HG02840 (cell line): ENCODE results near the gene KANK4.
"Not testable (repeated sequence)": the region's sequence is repeated elsewhere in the genome, so short reads cannot be mapped to it uniquely, and the experiment has no call there.

Source experiments
- ATAC-seq: cut with Tn5 transposase; IDR thresholded peaks from one replicate; pipeline ENCODE4 v1.9.1; 2021; ENCODE audit warnings: mild to moderate bottlenecking, moderate library complexity, moderate number of reproducible peaks; ENCODE audit not compliant: unreplicated experiment, low FRiP score

Gene KANK4

DNA sequence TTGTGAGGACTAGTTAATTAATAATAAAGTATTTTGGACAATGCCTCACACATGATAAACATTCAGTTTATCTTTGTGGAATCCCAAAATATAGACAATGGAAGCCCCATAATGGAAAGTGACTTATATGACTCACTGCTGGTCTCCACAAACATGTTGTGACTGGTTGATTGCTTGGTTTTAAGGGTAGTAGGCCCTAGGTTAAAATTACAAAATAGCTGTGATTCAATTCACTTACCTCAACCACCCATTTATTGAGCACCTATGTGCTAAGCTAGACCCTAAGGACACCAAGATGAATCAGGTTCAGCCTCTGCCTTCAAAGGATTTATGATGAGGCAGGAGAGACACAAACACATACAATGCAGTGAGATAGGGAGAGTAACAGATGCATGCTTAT, 42.4 kb downstream of the KANK4 start:
- no peak for ATAC-seq

DNA sequence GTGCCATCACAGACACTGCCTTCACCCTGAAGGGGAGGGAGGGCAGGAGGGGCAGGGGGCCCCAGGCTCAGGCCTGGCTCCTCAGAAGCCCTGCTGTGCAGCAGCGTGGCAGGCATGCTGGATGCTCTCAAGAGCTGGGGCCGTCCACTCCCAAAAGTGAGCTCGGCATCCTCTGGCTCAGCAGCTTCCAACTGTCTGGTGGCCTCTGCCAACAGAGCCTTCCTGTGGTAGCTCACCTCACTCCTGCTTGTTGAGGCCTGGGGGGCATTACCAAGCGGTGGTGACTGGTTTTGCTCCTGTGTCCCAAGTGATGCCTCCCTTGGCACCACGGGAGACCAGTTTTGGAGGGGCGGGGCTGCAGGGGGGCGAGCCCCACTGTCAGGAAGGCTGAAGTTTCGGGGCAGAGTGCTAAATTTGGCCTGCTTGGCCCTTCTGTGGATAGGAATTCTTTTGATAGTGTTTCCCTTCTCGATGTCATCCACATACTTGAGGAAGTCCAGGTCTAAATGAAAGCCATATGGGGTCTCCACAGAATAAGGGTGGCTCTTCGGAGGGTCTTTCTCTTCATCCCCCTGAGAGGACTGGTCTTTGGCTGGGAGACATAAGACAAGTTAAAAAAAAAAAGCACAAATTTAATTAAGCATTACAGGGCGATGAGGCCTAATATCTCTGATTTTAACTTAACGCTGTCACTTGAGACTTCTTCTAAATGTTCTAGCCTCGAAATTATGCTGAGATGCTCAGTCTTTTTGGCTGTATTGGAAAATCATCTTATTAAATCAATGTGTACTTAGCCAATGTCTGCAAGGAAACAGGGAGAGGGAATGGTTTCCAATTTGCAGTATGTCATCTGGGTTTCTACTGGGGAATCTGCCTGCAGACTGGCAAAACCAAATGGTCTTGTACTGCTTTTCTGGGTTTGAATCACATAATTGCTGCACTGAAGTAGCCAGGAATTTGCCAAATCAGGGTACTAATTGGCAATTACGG, 44.4 kb downstream of the KANK4 start:
- ATAC-seq: no peak

- ATAC-seq: no peak
These were observed 45.3 kb downstream of the KANK4 start for GRCh38 chr1:62273953-62274352.

- peak; percentile 73 for ATAC-seq
These were observed 47.1 kb downstream of the KANK4 start for GRCh38 chr1:62271948-62272728.

DNA sequence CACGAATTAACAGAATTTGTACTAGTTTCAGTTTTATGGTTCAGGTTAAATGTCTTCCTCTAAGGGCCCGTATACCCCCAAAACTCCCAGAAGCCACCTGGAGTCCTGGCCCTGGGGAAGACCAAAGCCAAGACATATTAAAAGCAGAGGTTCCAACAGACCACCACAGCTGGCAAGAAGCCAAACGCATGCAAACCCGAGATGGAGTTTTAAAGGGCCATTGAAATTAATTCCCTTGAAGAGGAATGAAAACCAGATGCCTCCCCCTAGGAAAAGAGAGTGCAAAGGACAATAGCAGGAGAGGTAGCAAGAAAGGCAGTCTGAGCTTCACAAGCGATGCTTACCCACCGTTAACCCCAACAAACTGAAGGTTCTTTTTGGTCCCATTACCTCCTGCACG, 48.1 kb downstream of the KANK4 start:
- no peak for ATAC-seq

- no peak for ATAC-seq
These were observed 49.3 kb downstream of the KANK4 start for GRCh38 chr1:62269851-62270495.

GRCh38 chr1:62269439-62269838, 49.8 kb downstream of the KANK4 start:
- no peak for ATAC-seq

- no peak for ATAC-seq
These were observed 50.9 kb downstream of the KANK4 start for GRCh38 chr1:62268315-62268714.

- ATAC-seq: no peak
These were observed 53.0 kb downstream of the KANK4 start for GRCh38 chr1:62265956-62266935.

DNA sequence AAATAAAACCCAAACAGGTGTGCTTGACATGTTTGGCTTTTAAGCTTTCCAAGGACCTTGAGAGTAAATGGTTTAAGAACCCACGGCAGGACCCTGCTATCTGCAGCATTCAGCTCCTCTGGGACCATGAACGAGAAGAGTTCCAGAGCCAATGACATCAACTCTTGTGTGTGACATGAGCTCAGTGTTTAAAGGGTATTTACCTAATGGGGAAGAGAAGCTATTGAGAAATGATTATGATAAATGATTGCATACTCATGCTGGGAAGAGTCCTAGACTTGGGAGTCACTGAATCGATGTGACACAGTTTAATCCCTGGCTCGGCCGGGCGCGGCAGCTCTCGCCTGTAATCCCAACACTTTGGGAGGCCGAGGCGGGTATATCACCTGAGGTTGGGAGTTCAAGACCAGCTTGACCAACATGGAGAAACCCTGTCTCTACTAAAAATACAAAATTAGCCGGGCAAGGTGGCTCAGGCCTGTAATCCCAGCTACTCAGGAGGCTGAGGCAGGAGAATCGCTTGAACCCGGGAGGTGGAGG, 55.4 kb downstream of the KANK4 start:
- ATAC-seq: no peak

- ATAC-seq: no peak
These were observed 56.0 kb downstream of the KANK4 start for GRCh38 chr1:62263006-62263813.

- no peak for ATAC-seq
These were observed 58.5 kb downstream of the KANK4 start for GRCh38 chr1:62260688-62261087.

DNA sequence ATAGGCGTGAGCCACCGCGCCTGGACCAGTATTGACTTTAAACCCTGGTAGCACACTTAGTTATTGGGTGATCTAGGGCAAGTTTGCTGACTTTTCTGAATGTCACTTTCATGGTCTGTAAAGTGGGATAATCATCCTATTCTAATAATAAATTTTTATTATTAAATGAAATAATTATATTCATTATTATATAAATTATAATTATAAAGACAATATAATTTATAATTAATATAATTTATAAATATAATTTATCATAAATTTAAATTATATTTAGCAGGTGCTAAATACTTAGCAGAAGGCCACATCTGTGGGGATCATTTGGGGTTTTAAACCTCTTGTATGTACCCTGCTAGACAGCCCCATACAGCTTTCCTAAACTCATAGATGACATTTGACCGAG, 59.7 kb downstream of the KANK4 start:
- no peak for ATAC-seq

DNA sequence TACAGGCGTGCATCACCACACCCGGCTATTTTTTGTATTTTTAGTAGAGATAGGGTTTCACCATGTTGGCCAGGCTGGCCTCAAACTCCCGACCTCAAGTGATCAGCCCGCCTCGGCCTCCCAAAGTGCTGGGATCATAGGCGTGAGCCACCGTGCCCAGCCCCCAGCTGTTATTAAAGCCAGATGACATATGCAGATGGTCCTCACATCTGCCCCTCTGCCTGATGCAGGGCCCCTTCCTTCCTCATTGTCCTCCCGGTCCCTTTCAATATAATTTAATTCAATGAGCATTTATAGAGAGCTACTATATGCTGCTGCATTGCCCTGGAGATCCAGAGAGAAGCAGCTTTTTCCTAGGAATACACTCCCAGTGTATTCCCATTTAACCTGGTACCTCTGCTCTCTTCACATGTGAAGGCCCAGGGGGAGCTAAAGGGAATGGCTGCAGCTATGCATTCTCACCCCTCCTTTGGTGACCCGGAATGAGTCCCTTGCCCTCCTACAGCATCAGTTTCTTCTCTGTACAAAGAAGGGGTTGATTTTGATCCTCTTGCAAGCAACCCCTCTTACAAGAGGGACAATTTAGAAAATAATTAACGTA, 69.0 kb downstream of the KANK4 start:
- no peak for ATAC-seq

- no peak for ATAC-seq
These were observed 71.7 kb downstream of the KANK4 start for GRCh38 chr1:62247391-62248168.

- no peak for ATAC-seq
These were observed 74.0 kb downstream of the KANK4 start for GRCh38 chr1:62245201-62245600.

GRCh38 chr1:62244380-62244779, 74.9 kb downstream of the KANK4 start:
- ATAC-seq: not testable (repeated sequence)
